Activated CD4-positive, alpha-beta T cell treated with anti-CD3 and anti-CD28 coated beads, Interleukin-2, amount 50 U/mL, for 4 hours (primary cell): ENCODE data around the gene PAFAH2.
"Not testable (repeated sequence)": the region's sequence is repeated elsewhere in the genome, so short reads cannot be mapped to it uniquely, and the experiment has no call there.

ENCODE experiments used
- DNase-seq, 2 experiments: peaks; one replicate each; pipeline ENCODE4 v3.0.0-alpha.2; 2020

Gene PAFAH2

GRCh38 chr1:25978403-25978802, 19.5 kb downstream of the PAFAH2 start:
- no peak for DNase-seq

GRCh38 chr1:25977801-25978200, 20.1 kb downstream of the PAFAH2 start:
- no peak for DNase-seq

- no peak for DNase-seq
These were observed 24.1 kb downstream of the PAFAH2 start for GRCh38 chr1:25973610-25974321.

- DNase-seq, result no peak
These were observed 26.1 kb downstream of the PAFAH2 start for GRCh38 chr1:25971811-25972180.

- DNase-seq, result no peak
These were observed 26.6 kb downstream of the PAFAH2 start for GRCh38 chr1:25971066-25971810.

- no peak for DNase-seq
These were observed 30.6 kb downstream of the PAFAH2 start for GRCh38 chr1:25967308-25967707.

GRCh38 chr1:25959611-25960010, 38.3 kb downstream of the PAFAH2 start:
- no peak for DNase-seq

- DNase-seq, result no peak
These were observed 39.4 kb downstream of the PAFAH2 start for GRCh38 chr1:25958465-25958864.

- no peak for DNase-seq
These were observed 42.3 kb downstream of the PAFAH2 start for GRCh38 chr1:25955553-25955952.

GRCh38 chr1:25954282-25954938, 43.5 kb downstream of the PAFAH2 start:
- no peak for DNase-seq

- DNase-seq, result no peak
These were observed 44.9 kb downstream of the PAFAH2 start for GRCh38 chr1:25952841-25953401.

GRCh38 chr1:25948641-25949040, 49.2 kb downstream of the PAFAH2 start:
- no peak for DNase-seq

GRCh38 chr1:25947027-25947426, 50.8 kb downstream of the PAFAH2 start:
- no peak for DNase-seq

- no peak for DNase-seq
These were observed 52.1 kb downstream of the PAFAH2 start for GRCh38 chr1:25945761-25946160.

GRCh38 chr1:25944986-25945385, 52.9 kb downstream of the PAFAH2 start:
- DNase-seq, result no peak

- not testable (repeated sequence) for DNase-seq
These were observed 54.4 kb downstream of the PAFAH2 start for GRCh38 chr1:25943511-25943910.

GRCh38 chr1:25936947-25937346, 60.9 kb downstream of the PAFAH2 start:
- DNase-seq, result no peak

GRCh38 chr1:25933479-25934365, 64.1 kb downstream of the PAFAH2 start:
- DNase-seq, result no peak

GRCh38 chr1:25932811-25933400, 65.0 kb downstream of the PAFAH2 start:
- DNase-seq, result not testable (repeated sequence)

- no peak for DNase-seq
These were observed 65.5 kb downstream of the PAFAH2 start for GRCh38 chr1:25932321-25932720.

GRCh38 chr1:25929016-25929415, 68.8 kb downstream of the PAFAH2 start:
- no peak for DNase-seq
